BJ (cell line): ENCODE results near the gene RPP14. TPM values are rescaled to one million over a fixed set of nuclear protein-coding genes. Genes with fewer than 3 reads are reported as not detected.

Source experiments
- CTCF ChIA-PET: fragments of 350-600 bp; formaldehyde crosslinking; extraction: SDS; loops from one replicate; lab custom pipeline; 2021; ENCODE audit warnings: antibody characterized with exemption, inconsistent platforms; lab: Yijun Ruan, JAX
- POLR2A ChIA-PET: fragments of 300-600 bp; sonication (Branson Sonifier 250); formaldehyde crosslinking; extraction: SDS; loops from one replicate; lab custom pipeline; 2021; ENCODE audit warnings: antibody characterized with exemption; lab: Charles Lee
- DNase-seq: peaks from one replicate; pipeline ENCODE4 v3.0.0-alpha.2; 2011; ENCODE audit warnings: low read depth
- H3K27me3 ChIP-seq: 2 replicates; pipeline ENCODE4 v1.6.0; 2011; ENCODE audit warnings: low read length; ENCODE audit not compliant: control insufficient read depth, insufficient read depth
- H3K36me3 ChIP-seq: 2 replicates; pipeline ENCODE4 v1.5.1; 2011; ENCODE audit warnings: low read length; ENCODE audit not compliant: control insufficient read depth, insufficient read depth
- H3K4me3 ChIP-seq: 2 replicates; pipeline ENCODE4 v1.5.1; 2011; ENCODE audit warnings: low read depth, mild to moderate bottlenecking, control low read depth, low read length
- CTCF ChIP-seq: IDR thresholded peaks from 2 replicates; pipeline ENCODE4 v1.5.1; 2011; ENCODE audit warnings: low read depth, mild to moderate bottlenecking, control low read depth, inconsistent platforms, low read length, moderate library complexity; ENCODE audit not compliant: insufficient read depth
- polyA plus RNA-seq: library from polyadenylated mRNA; depleted of rRNA; stranded (reverse); fragments of >200 nt; gene quantifications from 2 replicates; pipeline ENCODE4 v1.2.3, GENCODE V29; 2011

Gene RPP14
- polyA plus RNA-seq, 1 experiment = 10.9 TPM

- ChIA-PET POLR2A (no interaction called here), CTCF (interaction anchor here (6.1 to 11.4 kb wide), 2 partner anchors 111 to 119 kb away, joined by 71 to 240 read pairs; no protein-coding TSS in a partner anchor)
- Histone ChIP-seq H3K4me3 (no peak overlapping the region), H3K27me3 (peaks cover 5% of the 10 kb centered on the region), H3K36me3 (no peaks in the 10 kb centered on the region)
- no peak for DNase-seq
- TF ChIP-seq CTCF = no peak
Measured at GRCh38 chr3:58298190-58298589, 7.9 kb upstream of the RPP14 start.

GRCh38 chr3:58299075-58299474 lies 7.0 kb upstream of the RPP14 start:
- no peak for TF ChIP-seq CTCF
- Histone ChIP-seq H3K36me3 (no peaks in the 10 kb centered on the region), H3K27me3 (peaks cover 5% of the 10 kb centered on the region), H3K4me3 (no peak overlapping the region)
- POLR2A ChIA-PET = interaction anchor here (0.6 kb wide), 1 partner anchor 315 kb away, joined by 19 read pairs; no protein-coding TSS in a partner anchor
- CTCF ChIA-PET = interaction anchor here (0.9 to 11.4 kb wide), 14 partner anchors 19 to 291 kb away, joined by 3 to 240 read pairs (median 6); partner anchors contain the start of gene FLNB
- no peak for DNase-seq

- POLR2A ChIA-PET = no interaction called here
- CTCF ChIA-PET = interaction anchor here (0.6 to 11.4 kb wide), 27 partner anchors 8 to 292 kb away, joined by 3 to 240 read pairs (median 4); partner anchors contain the start of genes DNASE1L3 and FLNB
- peak; percentile 55 for TF ChIP-seq CTCF
- Histone ChIP-seq H3K4me3 (no peak overlapping the region), H3K27me3 (peaks cover 5% of the 10 kb centered on the region), H3K36me3 (no peaks in the 10 kb centered on the region)
- no peak for DNase-seq
Measured at GRCh38 chr3:58299839-58300516, 6.1 kb upstream of the RPP14 start.

- CTCF ChIA-PET = interaction anchor here (0.6 to 6.4 kb wide), 25 partner anchors 8 to 323 kb away, joined by 3 to 69 read pairs (median 9); partner anchors contain the start of genes ACOX2, KCTD6 and PXK
- POLR2A ChIA-PET = no interaction called here
- no peak for DNase-seq
- peak; percentile 49 for TF ChIP-seq CTCF
- peaks cover 5% of the 10 kb centered on the region for H3K36me3 ChIP-seq
- 0 out of 2 replicates have a peak, but pooled peaks cover 2% of the 10 kb centered on the region for H3K27me3 ChIP-seq
- peak overlapping the region; percentile 77 for H3K4me3 ChIP-seq
Measured at GRCh38 chr3:58307639-58308215, 1.7 kb downstream of the RPP14 start.

GRCh38 chr3:58308728-58309127 lies 2.7 kb downstream of the RPP14 start:
- peaks cover 6% of the 10 kb centered on the region for H3K36me3 ChIP-seq
- DNase-seq = no peak
- ChIA-PET POLR2A (no interaction called here), CTCF (interaction anchor here (0.6 to 6.4 kb wide), 11 partner anchors 9 to 253 kb away, joined by 3 to 69 read pairs (median 32); partner anchors contain the start of genes ACOX2 and PXK)
- H3K27me3 ChIP-seq = no peaks in the 10 kb centered on the region
- H3K4me3 ChIP-seq = no peak overlapping the region
- no peak for TF ChIP-seq CTCF
